IMR-90 (cell line): ENCODE measurements around the gene CC2D2A. TPM values are rescaled to one million over a fixed set of nuclear protein-coding genes. Genes with fewer than 3 reads are reported as not detected.

Experiments
- ATAC-seq: fragments of 200-7000 bp; cut with Tn5 transposase; 2 replicates; pipeline ENCODE4 v1.9.1; 2020; ENCODE audit warnings: low read depth, mild to moderate bottlenecking, moderate library complexity
- BruUV-seq: library from RNA; stranded (reverse); fragments of 400-500 nt; replicated peaks from 2 replicates; lab custom pipeline; 2021; lab: Mats Ljungman, UMichigan
- CTCF ChIA-PET: fragments of 300-600 bp; formaldehyde crosslinking; extraction: SDS; loops from one replicate; lab custom pipeline; 2021; ENCODE audit warnings: antibody characterized with exemption; lab: Yijun Ruan, JAX
- POLR2A ChIA-PET: fragments of 300-600 bp; sonication (Branson Sonifier 250); formaldehyde crosslinking; loops from one replicate; lab custom pipeline; 2022; ENCODE audit warnings: antibody characterized with exemption; ENCODE audit not compliant: unreplicated experiment; lab: Charles Lee
- DNase-seq: peaks from one replicate; pipeline ENCODE4 v3.0.0; 2013
- H2AFZ ChIP-seq: replicated peaks from 2 replicates; pipeline ENCODE3; 2013; ENCODE audit warnings: low read length, mild to moderate bottlenecking; ENCODE audit not compliant: poor library complexity
- H2AK5ac ChIP-seq: 2 replicates; pipeline ENCODE4 v1.6.1; 2013; ENCODE audit warnings: low read depth, low read length, inconsistent platforms
- H2AK9ac ChIP-seq: replicated peaks from 2 replicates; pipeline ENCODE3; 2013; ENCODE audit warnings: mild to moderate bottlenecking, low read depth, low read length, moderate library complexity; ENCODE audit not compliant: poor library complexity
- H2BK120ac ChIP-seq: 2 replicates; pipeline ENCODE4 v1.6.1; 2013; ENCODE audit warnings: low read depth, low read length, inconsistent platforms
- H2BK15ac ChIP-seq: 3 replicates; pipeline ENCODE4 v1.6.1; 2013; ENCODE audit warnings: low read depth, low read length, inconsistent platforms
- H2BK20ac ChIP-seq: 2 replicates; pipeline ENCODE4 v1.6.1; 2013; ENCODE audit warnings: low read depth, mild to moderate bottlenecking, inconsistent platforms, low read length, moderate library complexity
- H2BK5ac ChIP-seq: 2 replicates; pipeline ENCODE4 v1.6.1; 2013; ENCODE audit warnings: mild to moderate bottlenecking, low read depth, low read length, inconsistent platforms; ENCODE audit not compliant: poor library complexity, severe bottlenecking
- H3K14ac ChIP-seq: replicated peaks from 2 replicates; pipeline ENCODE4 v1.6.1; 2013; ENCODE audit warnings: low read depth, low read length, inconsistent platforms
- H3K18ac ChIP-seq: 2 replicates; pipeline ENCODE4 v1.6.1; 2013; ENCODE audit warnings: low read depth, low read length, control low read depth
- H3K23ac ChIP-seq: 2 replicates; pipeline ENCODE4 v1.6.1; 2013; ENCODE audit warnings: low read depth, low read length, inconsistent platforms
- H3K27ac ChIP-seq: 2 replicates; pipeline ENCODE4 v1.5.1; 2013; ENCODE audit warnings: mild to moderate bottlenecking, control low read depth, low read length; ENCODE audit not compliant: insufficient read depth
- H3K27me3 ChIP-seq: 2 replicates; pipeline ENCODE4 v1.6.1; 2013; ENCODE audit warnings: low read length; ENCODE audit not compliant: control insufficient read depth, insufficient read depth
- H3K36me3 ChIP-seq: 2 replicates; pipeline ENCODE4 v1.6.1; 2013; ENCODE audit warnings: low read length, mixed read lengths; ENCODE audit not compliant: control insufficient read depth, insufficient read depth
- H3K4ac ChIP-seq: 2 replicates; pipeline ENCODE4 v1.6.1; 2013; ENCODE audit warnings: low read depth, low read length, inconsistent platforms
- H3K4me1 ChIP-seq: 2 replicates; pipeline ENCODE4 v1.6.1; 2013; ENCODE audit warnings: low read length, mixed read lengths; ENCODE audit not compliant: control insufficient read depth, insufficient read depth
- H3K4me2 ChIP-seq: 2 replicates; pipeline ENCODE4 v1.6.1; 2013; ENCODE audit warnings: low read depth, mild to moderate bottlenecking, control low read depth, low read length, moderate library complexity
- H3K4me3 ChIP-seq: 2 replicates; pipeline ENCODE4 v1.5.1; 2013; ENCODE audit warnings: low read depth, mild to moderate bottlenecking, control low read depth, low read length, moderate library complexity; ENCODE audit not compliant: insufficient read depth
- H3K56ac ChIP-seq: 2 replicates; pipeline ENCODE4 v1.6.1; 2013; ENCODE audit warnings: low read length, inconsistent platforms; ENCODE audit not compliant: insufficient read depth; ENCODE audit errors: extremely low read depth
- H3K79me1 ChIP-seq, 2 experiments: 2 replicates each; pipeline ENCODE4 v1.6.1; 2013; ENCODE audit warnings: low read length in 2 of 2, inconsistent platforms in 1 of 2, low read depth in 1 of 2
- H3K9ac ChIP-seq: 2 replicates; pipeline ENCODE4 v1.6.1; 2013; ENCODE audit warnings: low read depth, low read length, control low read depth
- H3K9me1 ChIP-seq: 2 replicates; pipeline ENCODE4 v1.6.1; 2013; ENCODE audit warnings: low read length, inconsistent platforms; ENCODE audit not compliant: insufficient read depth
- H3K9me3 ChIP-seq: 2 replicates; pipeline ENCODE4 v1.6.1; 2013; ENCODE audit warnings: low read length; ENCODE audit not compliant: control insufficient read depth, insufficient read depth
- H4K20me1 ChIP-seq: 2 replicates; pipeline ENCODE4 v1.6.1; 2013; ENCODE audit warnings: low read length, inconsistent platforms; ENCODE audit not compliant: insufficient read depth
- H4K5ac ChIP-seq: 2 replicates; pipeline ENCODE4 v1.6.1; 2013; ENCODE audit warnings: mild to moderate bottlenecking, low read depth, low read length, control low read depth
- H4K8ac ChIP-seq, 2 experiments: 2 replicates each; pipeline ENCODE4 v1.6.1; 2013; ENCODE audit warnings: low read depth in 2 of 2, low read length in 2 of 2, control low read depth in 1 of 2, inconsistent platforms in 1 of 2
- H4K91ac ChIP-seq: 2 replicates; pipeline ENCODE4 v1.6.1; 2013; ENCODE audit warnings: low read depth, low read length, inconsistent platforms; ENCODE audit not compliant: insufficient read depth
- CHD1 ChIP-seq: IDR thresholded peaks from 2 replicates; pipeline ENCODE4 v1.6.1; 2012; ENCODE audit warnings: low read depth, low read length, improper control_type of control experiment
- MAZ ChIP-seq: IDR thresholded peaks from 2 replicates; pipeline ENCODE4 v1.6.1; 2012; ENCODE audit warnings: low read depth, mild to moderate bottlenecking, low read length, improper control_type of control experiment, moderate library complexity, borderline replicate concordance
- NFE2L2 ChIP-seq: fragments of 150-350 bp; IDR thresholded peaks from 2 replicates; pipeline ENCODE4 v1.6.1; 2016; ENCODE audit warnings: low read depth, mild to moderate bottlenecking, low read length
- POLR2A ChIP-seq: IDR thresholded peaks from 2 replicates; pipeline ENCODE4 v1.6.1; 2012; ENCODE audit warnings: mild to moderate bottlenecking, low read depth, low read length
- RAD21 ChIP-seq: IDR thresholded peaks from 2 replicates; pipeline ENCODE4 v1.6.1; 2012; ENCODE audit warnings: low read length, improper control_type of control experiment
- WGBS, 2 experiments: methylation state at CpG; one replicate each; pipeline versions ENCODE4 v1.1.5 to v1.1.7; 2013; ENCODE audit warnings: missing lambda C conversion rate in 2 of 2; ENCODE audit not compliant: insufficient read length in 1 of 2; ENCODE audit errors: extremely low coverage in 2 of 2; 5-methylcytosine and 5-hydroxymethylcytosine counted together
- dilution Hi-C: fragments of 300-500 bp; cut with HindIII; formaldehyde crosslinking; loops from one replicate; pipeline ENCODE4 v1.14.3; 2018; ENCODE audit warnings: low sequenced_read_pairs; ENCODE audit not compliant: unreplicated experiment
- in situ Hi-C: fragments of 300-500 bp; cut with MboI; formaldehyde crosslinking; loops from 3 replicates; pipeline ENCODE4 v1.14.3; 2019; ENCODE audit warnings: low sequenced_read_pairs, inconsistent platforms, mixed read lengths
- intact Hi-C: fragments of 100-400 bp; cut with micrococcal nuclease; formaldehyde crosslinking; loops from 2 replicates; pipeline ENCODE4 v1.10.0; 2022
- polyA plus RNA-seq, 3 experiments: library from polyadenylated mRNA; depleted of rRNA; stranded (reverse); fragments of >200 nt; gene quantifications; 2 replicates each; pipeline ENCODE4 v1.2.3, GENCODE V29; 2012; ENCODE audit warnings: low replicate concordance in 1 of 3
- total RNA-seq: library from RNA; depleted of rRNA; stranded (reverse); fragments of >200 nt; gene quantifications from 2 replicates; pipeline ENCODE4 v1.2.3, GENCODE V29; 2012
- TF ChIP-seq, protein P1 (sequence below): fragments of 150-350 bp; IDR thresholded peaks from 2 replicates; pipeline ENCODE4 v1.6.1; 2016; ENCODE audit warnings: low read depth, mild to moderate bottlenecking, low read length, moderate library complexity, borderline replicate concordance
- TF ChIP-seq, protein P2 (sequence below): conservative IDR thresholded peaks from 2 replicates; pipeline ENCODE4 v1.5.1; 2012; ENCODE audit warnings: mild to moderate bottlenecking, low read depth, low read length, improper control_type of control experiment

The CC2D2A gene
- total and polyA plus RNA-seq, 2 of the 4 experiments (the other 2 are of a cell fraction) = 20.8 to 26.3 TPM

DNA sequence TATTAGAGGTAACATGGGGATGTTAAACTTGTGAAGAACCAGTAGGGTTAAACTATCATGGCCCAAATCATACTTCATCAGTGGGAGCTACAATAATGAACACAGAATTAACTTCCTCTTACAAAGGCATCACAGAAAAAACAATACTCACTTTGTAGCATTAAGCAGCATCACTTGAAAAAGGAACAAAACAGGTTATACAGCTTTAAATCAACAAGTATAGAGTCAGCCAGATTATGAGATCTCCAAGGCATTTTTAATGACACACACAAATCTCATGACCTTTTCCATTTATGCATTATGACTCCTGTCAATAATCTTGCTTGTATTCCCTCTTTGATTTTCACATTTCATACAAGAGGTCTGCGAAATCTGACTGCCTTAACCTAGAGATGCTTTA lies 167.1 kb downstream of the CC2D2A start:
- intact Hi-C loops = no loop called here
- POLR2A ChIA-PET = no interaction called here

More for the DNA sequence above, 167.1 kb downstream of the CC2D2A start:
- Histone ChIP-seq H3K18ac (no peak overlapping the region), H3K36me3 (peaks cover 35% of the 10 kb centered on the region), H3K14ac (no peak overlapping the region), H4K20me1 (peaks cover 3% of the 10 kb centered on the region; the same call in 1 of the 2 replicates), H3K4me3 (no peak overlapping the region), H2BK5ac (no peak overlapping the region), H2AFZ (no peak overlapping the region), H4K91ac (no peak overlapping the region), H3K4ac (no peak overlapping the region), H3K79me1 (peaks cover 16 to 24% of the 10 kb centered on the region in 2 experiments), H2BK15ac (no peak overlapping the region), H2AK9ac (no peak overlapping the region), H3K9ac (no peak overlapping the region), H3K27me3 (no peaks in the 10 kb centered on the region), H3K23ac (no peak overlapping the region), H3K56ac (no peak overlapping the region), H3K4me2 (no peak overlapping the region), H2BK120ac (no peak overlapping the region), H3K4me1 (no peaks in the 10 kb centered on the region), H2AK5ac (no peak overlapping the region), H2BK20ac (no peak overlapping the region), H4K8ac (no peak overlapping the region), H3K27ac (no peak overlapping the region), H3K9me1 (no peaks in the 10 kb centered on the region; the same call in 1 of the 2 replicates), H3K9me3 (no peaks in the 10 kb centered on the region), H4K5ac (no peak overlapping the region)
- dilution Hi-C loops (no loop called here), in situ Hi-C loops (no loop called here)
- BruUV-seq = no TSS peak
- CTCF ChIA-PET = no interaction called here
- no CpG with 5 or more reads among the region's 1 CpG for WGBS, 2 experiments
- TF ChIP-seq CHD1 (no peak), RAD21 (no peak), POLR2A (no peak), NFE2L2 (no peak), MAZ (no peak)
- TF ChIP-seq, protein P1, sequence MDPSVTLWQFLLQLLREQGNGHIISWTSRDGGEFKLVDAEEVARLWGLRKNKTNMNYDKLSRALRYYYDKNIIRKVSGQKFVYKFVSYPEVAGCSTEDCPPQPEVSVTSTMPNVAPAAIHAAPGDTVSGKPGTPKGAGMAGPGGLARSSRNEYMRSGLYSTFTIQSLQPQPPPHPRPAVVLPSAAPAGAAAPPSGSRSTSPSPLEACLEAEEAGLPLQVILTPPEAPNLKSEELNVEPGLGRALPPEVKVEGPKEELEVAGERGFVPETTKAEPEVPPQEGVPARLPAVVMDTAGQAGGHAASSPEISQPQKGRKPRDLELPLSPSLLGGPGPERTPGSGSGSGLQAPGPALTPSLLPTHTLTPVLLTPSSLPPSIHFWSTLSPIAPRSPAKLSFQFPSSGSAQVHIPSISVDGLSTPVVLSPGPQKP = no peak
- TF ChIP-seq, protein P2, sequence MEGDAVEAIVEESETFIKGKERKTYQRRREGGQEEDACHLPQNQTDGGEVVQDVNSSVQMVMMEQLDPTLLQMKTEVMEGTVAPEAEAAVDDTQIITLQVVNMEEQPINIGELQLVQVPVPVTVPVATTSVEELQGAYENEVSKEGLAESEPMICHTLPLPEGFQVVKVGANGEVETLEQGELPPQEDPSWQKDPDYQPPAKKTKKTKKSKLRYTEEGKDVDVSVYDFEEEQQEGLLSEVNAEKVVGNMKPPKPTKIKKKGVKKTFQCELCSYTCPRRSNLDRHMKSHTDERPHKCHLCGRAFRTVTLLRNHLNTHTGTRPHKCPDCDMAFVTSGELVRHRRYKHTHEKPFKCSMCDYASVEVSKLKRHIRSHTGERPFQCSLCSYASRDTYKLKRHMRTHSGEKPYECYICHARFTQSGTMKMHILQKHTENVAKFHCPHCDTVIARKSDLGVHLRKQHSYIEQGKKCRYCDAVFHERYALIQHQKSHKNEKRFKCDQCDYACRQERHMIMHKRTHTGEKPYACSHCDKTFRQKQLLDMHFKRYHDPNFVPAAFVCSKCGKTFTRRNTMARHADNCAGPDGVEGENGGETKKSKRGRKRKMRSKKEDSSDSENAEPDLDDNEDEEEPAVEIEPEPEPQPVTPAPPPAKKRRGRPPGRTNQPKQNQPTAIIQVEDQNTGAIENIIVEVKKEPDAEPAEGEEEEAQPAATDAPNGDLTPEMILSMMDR = no peak
- DNase-seq (no peak), ATAC-seq (no peak)
